Stimulated activated naive B cell treated with anti-CD40 and anti-IgM and Interleukin-4, amounts not matched to agents 10 μg/mL and 1 μg/mL and 100 μg/mL, for 72 hours (primary cell): ENCODE data around the gene MAT2A.

Experiments
- ATAC-seq, 2 donors: fragments of 150-1000 bp; cut with Tn5 transposase; replicated peaks; 2 replicates each; pipeline ENCODE4 v1.10.0; 2021; ENCODE audit warnings: moderate library complexity in 1 of 2
- DNase-seq: peaks from one replicate; pipeline ENCODE4 v3.0.0; 2021
- H3K27ac Mint-ChIP-seq: one replicate; pipeline ENCODE4 v1.8.0; 2022; ENCODE audit warnings: mild to moderate bottlenecking, mixed read lengths
- H3K27me3 Mint-ChIP-seq, 2 donors: one replicate each; pipeline ENCODE4 v1.8.0; 2022; ENCODE audit warnings: mixed read lengths in 2 of 2
- H3K36me3 Mint-ChIP-seq, 2 donors: one replicate each; pipeline ENCODE4 v1.8.0; 2022; ENCODE audit warnings: mixed read lengths in 2 of 2, mild to moderate bottlenecking in 1 of 2
- H3K4me1 Mint-ChIP-seq, 2 donors: one replicate each; pipeline ENCODE4 v1.8.0; 2022; ENCODE audit warnings: mixed read lengths in 2 of 2, mild to moderate bottlenecking in 1 of 2
- H3K4me3 Mint-ChIP-seq, 2 donors: one replicate each; pipeline ENCODE4 v1.8.0; 2022; ENCODE audit warnings: mild to moderate bottlenecking in 2 of 2, mixed read lengths in 2 of 2, moderate library complexity in 1 of 2
- H3K9me3 Mint-ChIP-seq, 2 donors: one replicate each; pipeline ENCODE4 v1.8.0; 2022; ENCODE audit warnings: mixed read lengths in 2 of 2, mild to moderate bottlenecking in 1 of 2

The MAT2A gene

DNA sequence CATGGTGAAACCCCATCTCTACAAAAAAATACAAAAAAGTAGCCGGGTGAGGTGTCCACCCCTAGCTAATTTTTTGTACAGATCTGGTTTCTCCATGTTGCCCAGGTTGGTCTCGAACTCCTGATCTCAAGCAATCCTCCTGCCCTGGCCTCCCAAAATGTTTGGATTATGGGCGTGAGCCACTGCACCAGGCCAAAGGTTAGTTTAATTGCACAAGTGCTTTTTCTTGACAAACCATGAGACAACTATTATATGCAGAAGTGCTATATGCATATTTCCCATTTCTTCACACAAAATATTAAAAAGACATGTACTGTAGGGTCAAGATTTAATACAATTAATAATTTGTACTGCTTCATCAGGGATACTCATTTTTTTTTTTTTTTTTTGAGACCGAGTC lies 27.3 kb downstream of the MAT2A start:
- ATAC-seq (no peak), DNase-seq (no peak)
- no peaks in the 10 kb centered on the region for H3K27me3 Mint-ChIP-seq
- no peak overlapping the region for H3K4me3 Mint-ChIP-seq
- H3K27ac Mint-ChIP-seq = no peak overlapping the region
- peaks cover 10 to 21% of the 10 kb centered on the region in 2 donors for H3K4me1 Mint-ChIP-seq
- no peaks in the 10 kb centered on the region for H3K9me3 Mint-ChIP-seq
- H3K36me3 Mint-ChIP-seq = no peaks in the 10 kb centered on the region

DNA sequence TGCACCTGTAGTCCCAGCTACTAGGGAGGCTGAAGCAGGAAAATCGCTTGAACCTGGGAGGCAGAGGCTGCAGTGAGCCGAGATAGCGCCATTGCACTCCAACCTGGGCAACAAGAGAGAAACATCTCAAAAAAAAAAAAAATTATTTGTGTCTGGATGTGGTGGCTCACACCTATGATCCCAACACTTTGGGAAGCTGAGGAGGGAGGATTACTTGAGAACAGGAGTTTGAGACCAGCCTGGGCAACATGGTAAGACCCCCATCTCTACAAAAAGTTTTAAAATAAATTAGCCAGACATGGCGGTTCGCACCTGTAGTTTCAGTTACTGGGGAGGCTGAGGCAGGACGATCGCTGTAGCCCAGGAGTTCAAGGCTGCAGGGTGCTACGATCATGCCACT lies 36.8 kb downstream of the MAT2A start:
- H3K4me3 Mint-ChIP-seq = no peak overlapping the region
- no peak overlapping the region for H3K27ac Mint-ChIP-seq
- H3K9me3 Mint-ChIP-seq = no peaks in the 10 kb centered on the region
- no peak for ATAC-seq
- DNase-seq = no peak
- H3K36me3 Mint-ChIP-seq = peaks cover 8 to 16% of the 10 kb centered on the region in 2 donors
- H3K4me1 Mint-ChIP-seq = peaks cover 18 to 35% of the 10 kb centered on the region in 2 donors
- H3K27me3 Mint-ChIP-seq = no peaks in the 10 kb centered on the region

DNA sequence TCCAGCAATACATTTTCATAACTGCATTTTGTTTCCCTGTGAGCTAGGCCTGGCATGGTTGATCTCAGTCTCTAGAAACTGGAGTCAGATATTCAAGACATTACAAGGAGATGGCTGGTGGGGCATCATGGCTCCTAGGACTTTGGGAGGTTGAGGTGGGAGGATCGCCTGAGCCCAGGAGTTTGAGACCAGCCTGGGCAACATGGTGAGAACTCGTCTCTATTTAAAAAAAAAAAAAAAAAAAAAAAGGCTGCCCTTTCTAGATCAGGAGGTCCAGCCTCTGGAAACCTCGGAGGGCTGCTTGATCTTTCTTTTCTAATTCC lies 38.1 kb downstream of the MAT2A start:
- Mint-ChIP-seq H3K4me1 (peaks cover 21 to 41% of the 10 kb centered on the region in 2 donors), H3K27me3 (no peaks in the 10 kb centered on the region), H3K27ac (peak overlapping the region; percentile 96), H3K4me3 (peak overlapping the region; percentile 92 to 99), H3K36me3 (peaks cover 16 to 23% of the 10 kb centered on the region in 2 donors), H3K9me3 (no peaks in the 10 kb centered on the region)
- ATAC-seq (no peak), DNase-seq (no peak)

DNA sequence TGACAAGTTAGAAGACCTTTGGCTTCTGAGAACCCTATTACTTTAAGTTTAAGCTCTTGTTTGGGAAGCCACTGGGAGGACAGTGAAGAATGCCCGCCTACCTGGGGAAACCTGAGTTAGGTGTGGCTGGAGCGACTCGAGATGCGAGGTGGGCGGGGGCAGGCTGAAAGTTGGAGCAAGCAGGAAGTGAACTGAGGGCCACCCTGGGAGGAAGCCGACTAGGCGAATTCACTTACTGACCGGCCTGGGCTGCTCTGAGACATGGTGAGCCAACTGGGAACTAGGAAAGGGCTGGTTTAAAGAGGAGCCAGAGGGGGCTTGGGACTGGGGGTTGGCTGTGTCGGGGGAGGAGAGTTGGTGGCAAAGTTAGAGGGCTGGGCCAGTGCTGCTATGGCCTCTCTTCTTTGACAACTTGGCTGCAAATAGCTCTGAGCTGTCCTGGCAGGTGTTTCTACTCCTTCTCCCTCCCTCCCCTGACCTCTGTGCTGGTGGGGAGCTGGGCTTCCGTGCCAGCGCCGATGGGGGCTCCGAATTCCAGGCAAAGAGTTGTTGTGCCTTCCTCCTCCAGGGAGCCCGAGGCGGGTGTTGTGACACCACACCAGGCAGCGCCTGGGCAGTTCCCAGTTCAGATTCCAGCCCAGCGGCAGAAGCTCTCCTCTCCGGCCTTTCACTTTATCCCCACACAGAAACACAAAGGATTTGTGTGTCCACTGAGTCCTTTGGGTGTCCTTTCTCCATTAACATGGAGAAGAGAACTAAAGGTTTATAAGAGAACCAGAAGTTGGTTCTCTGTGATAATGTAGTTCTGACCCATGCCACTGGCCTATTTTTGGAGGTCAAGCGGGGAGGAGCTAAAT lies 38.6 kb downstream of the MAT2A start, which contains the start of gene VAMP8:
Gene VAMP8, plus strand, starts transcription at position 201 of the 857 bp plus-strand sequence. Its CDS starts 61 bp downstream, at position 262.
- no peaks in the 10 kb centered on the region for H3K9me3 Mint-ChIP-seq
- H3K4me3 Mint-ChIP-seq = peak within 1 kb of the TSS; percentile 92 to 99
- peaks cover 21 to 29% of the 10 kb centered on the region in 2 donors for H3K36me3 Mint-ChIP-seq
- peak; percentile 78 for ATAC-seq
- peak; percentile 46 for DNase-seq
- no peaks in the 10 kb centered on the region for H3K27me3 Mint-ChIP-seq
- H3K27ac Mint-ChIP-seq = peak within 1 kb of the TSS; percentile 96
- peaks cover 26 to 46% of the 10 kb centered on the region in 2 donors for H3K4me1 Mint-ChIP-seq

DNA sequence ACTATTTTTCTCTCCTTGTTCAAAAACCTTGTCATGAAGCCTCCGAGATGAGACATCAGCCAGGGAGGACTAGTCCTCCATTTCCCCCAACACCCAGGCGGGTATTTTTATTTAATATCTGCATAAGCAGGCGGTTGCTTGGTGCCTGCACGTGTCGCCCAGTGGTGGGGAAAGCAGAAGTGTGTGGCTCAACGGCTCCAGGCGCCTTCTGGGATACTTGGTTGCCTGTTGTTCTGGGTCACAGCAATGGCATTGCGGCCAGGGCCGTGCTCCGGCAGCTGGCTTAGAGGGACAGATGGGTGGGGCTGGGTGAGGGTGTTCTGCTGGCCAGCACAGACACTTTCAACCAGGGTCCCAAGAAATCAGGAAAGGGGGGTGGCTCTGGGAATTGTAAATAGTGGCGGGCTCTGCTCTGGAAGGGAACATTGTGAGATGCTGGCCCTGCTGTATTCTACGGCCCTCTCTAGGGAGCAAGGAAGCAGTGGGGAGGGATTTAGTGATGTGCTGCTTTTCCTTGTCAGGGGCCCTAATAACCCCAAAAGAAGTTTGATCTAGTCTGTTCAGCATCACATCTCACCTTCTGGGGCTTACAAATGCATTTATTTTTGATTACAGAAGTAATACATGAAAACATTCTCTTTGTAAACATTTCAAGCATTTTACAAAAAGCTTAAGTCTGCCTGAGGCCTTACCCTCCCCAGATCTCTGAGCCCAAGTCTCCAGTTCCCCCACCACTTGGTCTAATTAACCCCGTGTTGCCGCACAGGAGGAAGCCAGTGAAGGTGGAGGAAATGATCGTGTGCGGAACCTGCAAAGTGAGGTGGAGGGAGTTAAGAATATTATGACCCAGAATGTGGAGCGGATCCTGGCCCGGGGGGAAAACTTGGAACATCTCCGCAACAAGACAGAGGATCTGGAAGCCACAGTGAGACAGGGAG lies 39.5 kb downstream of the MAT2A start:
- Mint-ChIP-seq H3K9me3 (no peaks in the 10 kb centered on the region), H3K27me3 (no peaks in the 10 kb centered on the region), H3K4me1 (peaks cover 29 to 55% of the 10 kb centered on the region in 2 donors), H3K27ac (peak overlapping the region; percentile 96), H3K4me3 (peak overlapping the region; percentile 92 to 99), H3K36me3 (peaks cover 24 to 37% of the 10 kb centered on the region in 2 donors)
- DNase-seq (peak; percentile 47), ATAC-seq (peak; percentile 86 to 87)

DNA sequence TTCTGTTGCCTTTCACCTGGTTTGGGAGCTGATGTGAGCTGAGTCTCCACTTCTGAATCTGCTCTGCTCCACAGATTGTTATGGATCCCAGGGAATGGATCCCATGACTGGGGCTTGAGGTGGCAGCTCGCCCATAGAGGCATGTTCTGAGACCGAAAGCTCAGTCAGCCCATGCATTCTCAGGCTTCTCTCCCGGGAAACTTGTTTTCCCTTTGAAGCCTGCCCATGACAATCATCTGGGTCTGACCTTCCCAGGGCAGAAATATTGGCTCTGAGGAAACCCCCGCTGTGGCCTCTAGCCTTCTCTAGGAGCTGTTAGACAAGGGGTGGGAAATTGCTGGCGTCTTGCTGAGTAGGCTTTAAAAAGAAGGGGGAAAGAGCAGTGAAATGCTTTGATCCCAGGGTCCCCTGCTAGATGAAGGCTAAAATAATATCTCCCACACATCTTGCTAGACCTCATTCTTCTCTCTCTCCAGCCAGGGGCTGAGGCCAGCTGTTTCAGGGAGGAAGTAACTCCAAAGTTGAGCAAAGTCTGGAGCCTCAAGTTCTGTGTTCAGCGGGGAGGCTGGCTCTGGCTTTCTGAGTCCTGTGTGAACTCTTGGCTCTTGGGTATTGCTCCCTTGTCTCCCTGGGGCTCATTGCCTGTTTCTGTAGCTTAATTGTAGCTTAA lies 40.4 kb downstream of the MAT2A start:
- peaks cover 32 to 61% of the 10 kb centered on the region in 2 donors for H3K4me1 Mint-ChIP-seq
- no peak for ATAC-seq
- no peak for DNase-seq
- peaks cover 24 to 38% of the 10 kb centered on the region in 2 donors for H3K36me3 Mint-ChIP-seq
- peak overlapping the region; percentile 78 for H3K27ac Mint-ChIP-seq
- no peaks in the 10 kb centered on the region for H3K9me3 Mint-ChIP-seq
- no peaks in the 10 kb centered on the region for H3K27me3 Mint-ChIP-seq
- peak overlapping the region; percentile 92 to 99 for H3K4me3 Mint-ChIP-seq

DNA sequence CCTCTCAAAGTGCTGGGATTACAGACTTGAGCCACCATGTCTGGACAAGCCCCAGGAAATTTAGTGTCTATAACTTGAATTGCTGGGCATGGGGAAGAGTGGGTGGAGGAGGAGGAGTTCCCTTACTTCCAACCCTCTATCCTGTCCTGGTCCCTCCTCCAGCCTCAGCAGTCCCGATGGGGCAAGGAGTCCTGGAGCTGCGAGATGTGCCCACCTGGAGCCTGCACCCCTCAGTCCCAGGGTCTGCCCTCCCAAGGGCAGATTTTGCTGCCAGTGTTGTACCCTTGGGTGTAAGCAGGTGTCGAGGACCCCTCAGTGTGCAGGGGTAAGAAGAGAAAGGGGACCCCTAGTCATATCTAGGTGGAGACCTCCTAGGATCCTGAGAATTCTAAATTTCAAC lies 41.2 kb downstream of the MAT2A start:
- Mint-ChIP-seq H3K36me3 (peaks cover 24 to 40% of the 10 kb centered on the region in 2 donors), H3K27me3 (no peaks in the 10 kb centered on the region), H3K4me1 (peaks cover 39 to 68% of the 10 kb centered on the region in 2 donors), H3K4me3 (peak overlapping the region; percentile 8 to 29), H3K27ac (no peak overlapping the region), H3K9me3 (no peaks in the 10 kb centered on the region)
- ATAC-seq = no peak
- no peak for DNase-seq

DNA sequence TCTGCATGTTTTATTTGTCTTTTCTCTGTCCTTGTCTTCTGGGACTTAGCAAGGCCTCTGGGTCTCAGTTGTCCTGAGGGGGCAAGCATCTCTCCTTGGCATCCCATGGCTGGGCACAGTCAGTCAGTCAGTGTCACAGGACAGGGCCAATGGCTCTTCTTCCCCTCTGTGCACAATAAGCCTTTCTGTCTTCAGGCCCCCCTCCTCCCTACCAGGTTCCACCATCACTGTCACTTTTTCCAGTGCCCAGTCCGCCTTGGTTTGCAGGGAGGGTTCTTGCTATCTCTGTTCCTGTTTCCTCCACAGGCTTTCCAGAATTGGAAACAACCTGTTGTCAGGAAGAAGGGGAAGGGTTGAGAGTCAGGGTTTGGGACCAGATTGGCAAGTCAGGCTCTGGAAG lies 43.5 kb downstream of the MAT2A start:
- Mint-ChIP-seq H3K4me1 (peaks cover 44 to 79% of the 10 kb centered on the region in 2 donors), H3K36me3 (peaks cover 24 to 42% of the 10 kb centered on the region in 2 donors), H3K9me3 (no peaks in the 10 kb centered on the region), H3K27ac (peak overlapping the region; percentile 45), H3K4me3 (no peak overlapping the region), H3K27me3 (no peaks in the 10 kb centered on the region)
- no peak for ATAC-seq
- DNase-seq = no peak

DNA sequence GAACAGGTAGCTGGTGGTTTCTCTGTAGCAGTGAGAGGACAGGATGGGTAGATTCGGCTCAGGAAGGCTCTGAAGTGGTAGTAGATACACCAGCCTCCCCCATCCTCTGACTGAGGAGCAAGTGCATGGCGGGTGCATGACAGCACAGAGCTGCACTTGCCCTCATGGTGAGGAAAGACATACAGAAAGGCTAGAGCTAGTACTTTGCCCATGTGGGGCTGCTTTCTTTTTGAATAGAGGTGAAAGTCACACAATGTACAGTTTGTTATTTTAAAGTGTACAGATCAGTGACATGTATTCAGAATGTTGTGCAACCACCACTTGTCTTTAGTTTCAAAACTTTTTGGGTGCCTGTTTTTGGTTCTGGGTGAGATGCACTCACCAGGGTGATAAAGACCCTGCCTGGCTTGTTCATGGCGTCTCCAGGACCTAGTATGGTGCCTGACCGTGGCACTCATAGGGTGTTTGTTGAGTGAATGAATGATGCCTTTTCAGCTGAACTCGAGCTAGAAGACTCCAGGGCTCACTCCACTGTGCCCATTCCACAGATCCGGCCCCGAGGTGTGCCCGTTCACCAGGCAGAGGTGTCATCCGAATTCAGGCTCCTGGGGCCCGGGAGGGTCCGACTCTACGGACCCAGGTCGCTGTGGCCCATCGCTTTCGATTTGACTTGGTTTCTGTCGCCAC lies 44.8 kb downstream of the MAT2A start:
- peaks cover 48 to 79% of the 10 kb centered on the region in 2 donors for H3K4me1 Mint-ChIP-seq
- no peaks in the 10 kb centered on the region for H3K27me3 Mint-ChIP-seq

DNA sequence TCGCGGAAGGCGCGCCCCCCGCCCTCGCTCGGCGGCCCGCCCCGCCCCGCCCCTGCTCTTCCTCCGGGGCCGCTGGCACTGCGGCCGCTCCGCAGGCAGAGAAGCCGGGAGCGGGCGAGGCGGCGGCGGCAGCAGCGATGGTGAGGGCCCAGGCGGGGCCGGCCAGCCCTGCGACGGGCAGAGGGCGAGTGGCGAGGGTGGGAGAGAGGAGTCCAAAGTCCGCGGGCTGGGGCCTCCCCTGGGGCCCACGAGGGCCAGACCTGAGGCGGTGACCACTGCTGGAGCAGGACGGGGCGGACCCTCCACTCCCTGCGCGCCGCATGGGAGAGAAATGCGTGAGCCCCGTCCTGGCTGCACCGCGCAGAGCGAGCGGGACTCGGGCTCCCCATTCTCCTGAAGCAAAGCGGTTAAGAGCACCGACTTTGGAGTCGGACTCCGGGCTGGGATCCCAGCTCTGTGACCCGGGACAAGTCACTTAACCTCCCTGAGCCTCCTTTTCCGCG lies 45.4 kb downstream of the MAT2A start, which contains the start of gene VAMP5:
Gene VAMP5, plus strand, starts transcription at position 78 of the 503 bp plus-strand sequence. Its CDS starts 60 bp downstream, at position 138.
- no peaks in the 10 kb centered on the region for H3K27me3 Mint-ChIP-seq
- peaks cover 45 to 77% of the 10 kb centered on the region in 2 donors for H3K4me1 Mint-ChIP-seq
- H3K4me3 Mint-ChIP-seq = peak within 1 kb of the TSS; percentile 85
- DNase-seq = no peak
- peak; percentile 51 to 56 for ATAC-seq
- peak within 1 kb of the TSS; percentile 85 for H3K27ac Mint-ChIP-seq
- peaks cover 19 to 34% of the 10 kb centered on the region in 2 donors for H3K36me3 Mint-ChIP-seq
- no peaks in the 10 kb centered on the region for H3K9me3 Mint-ChIP-seq

More for the DNA sequence above, 44.8 kb downstream of the MAT2A start:
- no peaks in the 10 kb centered on the region for H3K9me3 Mint-ChIP-seq
- peak overlapping the region; percentile 85 for H3K4me3 Mint-ChIP-seq
- H3K36me3 Mint-ChIP-seq = peaks cover 21 to 40% of the 10 kb centered on the region in 2 donors
- DNase-seq = no peak
- ATAC-seq = peak in 1 of 2 donors; percentile 1
- H3K27ac Mint-ChIP-seq = peak overlapping the region; percentile 62

DNA sequence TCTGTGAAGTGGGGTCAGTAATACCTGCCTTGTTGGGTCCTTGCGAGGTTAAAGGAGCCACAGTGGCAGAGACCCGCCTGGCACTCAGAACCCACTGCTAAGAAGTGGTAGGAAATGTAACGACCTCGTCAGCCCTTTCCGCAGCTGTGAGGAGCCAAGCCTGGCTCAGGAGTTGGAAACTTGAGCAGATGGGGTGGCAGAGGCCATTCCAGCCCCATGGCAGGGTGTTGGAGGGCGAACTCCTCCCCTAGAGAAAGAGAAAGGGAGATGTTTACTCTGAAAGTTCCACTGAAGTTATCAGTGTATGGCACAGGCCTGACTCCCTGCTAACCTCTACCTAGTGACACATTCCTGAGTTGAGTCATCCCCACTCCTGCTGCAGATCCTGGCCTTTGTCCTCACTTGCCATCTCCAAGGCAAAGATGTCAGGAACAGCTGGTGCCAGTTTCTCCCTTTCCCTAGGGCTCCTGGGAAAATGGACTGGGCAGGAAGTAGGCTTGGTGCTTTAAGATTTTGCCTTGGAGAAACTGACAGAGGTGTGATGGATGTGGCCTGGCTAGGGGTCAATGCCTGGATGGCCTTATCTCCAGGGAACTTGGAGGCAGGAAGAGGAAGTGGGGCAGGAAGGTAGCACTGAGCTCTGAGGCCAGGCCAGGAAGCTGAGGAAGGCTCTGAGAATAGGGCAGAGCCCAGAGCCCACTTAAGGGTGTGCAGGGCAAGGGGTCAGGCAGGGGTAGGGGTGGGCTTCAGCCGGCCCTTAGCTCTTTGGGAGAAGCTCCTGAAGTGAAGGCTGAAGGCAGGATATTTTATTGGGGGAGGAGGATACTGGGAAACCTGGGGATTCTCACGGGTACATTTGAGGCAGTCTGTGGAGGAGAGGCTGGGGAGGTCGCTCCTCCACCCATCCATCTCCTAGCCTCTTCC lies 46.2 kb downstream of the MAT2A start:
- Mint-ChIP-seq H3K9me3 (no peaks in the 10 kb centered on the region), H3K27me3 (no peaks in the 10 kb centered on the region), H3K4me3 (peak overlapping the region; percentile 85), H3K4me1 (peaks cover 42 to 69% of the 10 kb centered on the region in 2 donors), H3K36me3 (peaks cover 19 to 30% of the 10 kb centered on the region in 2 donors), H3K27ac (peak overlapping the region; percentile 85)
- peak; percentile 74 to 76 for ATAC-seq
- DNase-seq = no peak

DNA sequence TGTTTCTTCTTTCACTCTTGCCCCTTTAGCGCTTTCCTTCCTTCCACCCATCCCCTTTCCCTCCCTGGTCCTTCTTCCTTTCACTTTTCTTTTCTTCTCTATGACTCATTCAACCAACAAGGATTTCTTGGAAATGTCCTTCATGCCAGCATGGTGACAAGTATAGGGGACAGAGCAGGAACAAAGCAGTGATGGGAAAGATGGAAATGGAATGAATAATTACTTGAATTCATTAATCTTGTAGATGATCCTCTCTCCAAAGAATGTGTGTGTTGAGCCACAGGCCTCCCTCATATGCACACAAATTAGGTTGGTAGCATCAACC lies 46.8 kb downstream of the MAT2A start:
- peak overlapping the region; percentile 85 for H3K4me3 Mint-ChIP-seq
- H3K4me1 Mint-ChIP-seq = peaks cover 42 to 66% of the 10 kb centered on the region in 2 donors
- H3K27me3 Mint-ChIP-seq = no peaks in the 10 kb centered on the region
- H3K36me3 Mint-ChIP-seq = peaks cover 16 to 26% of the 10 kb centered on the region in 2 donors
- ATAC-seq = no peak
- H3K27ac Mint-ChIP-seq = peak overlapping the region; percentile 85
- no peaks in the 10 kb centered on the region for H3K9me3 Mint-ChIP-seq
- no peak for DNase-seq
